ENCODE measurements around the gene SBK2. TPM values are rescaled to one million over a fixed set of nuclear protein-coding genes. Genes with fewer than 3 reads are reported as not detected.

The SBK2 gene
- total RNA-seq, 1 donor from 2014 or later = 0.17 TPM

DNA sequence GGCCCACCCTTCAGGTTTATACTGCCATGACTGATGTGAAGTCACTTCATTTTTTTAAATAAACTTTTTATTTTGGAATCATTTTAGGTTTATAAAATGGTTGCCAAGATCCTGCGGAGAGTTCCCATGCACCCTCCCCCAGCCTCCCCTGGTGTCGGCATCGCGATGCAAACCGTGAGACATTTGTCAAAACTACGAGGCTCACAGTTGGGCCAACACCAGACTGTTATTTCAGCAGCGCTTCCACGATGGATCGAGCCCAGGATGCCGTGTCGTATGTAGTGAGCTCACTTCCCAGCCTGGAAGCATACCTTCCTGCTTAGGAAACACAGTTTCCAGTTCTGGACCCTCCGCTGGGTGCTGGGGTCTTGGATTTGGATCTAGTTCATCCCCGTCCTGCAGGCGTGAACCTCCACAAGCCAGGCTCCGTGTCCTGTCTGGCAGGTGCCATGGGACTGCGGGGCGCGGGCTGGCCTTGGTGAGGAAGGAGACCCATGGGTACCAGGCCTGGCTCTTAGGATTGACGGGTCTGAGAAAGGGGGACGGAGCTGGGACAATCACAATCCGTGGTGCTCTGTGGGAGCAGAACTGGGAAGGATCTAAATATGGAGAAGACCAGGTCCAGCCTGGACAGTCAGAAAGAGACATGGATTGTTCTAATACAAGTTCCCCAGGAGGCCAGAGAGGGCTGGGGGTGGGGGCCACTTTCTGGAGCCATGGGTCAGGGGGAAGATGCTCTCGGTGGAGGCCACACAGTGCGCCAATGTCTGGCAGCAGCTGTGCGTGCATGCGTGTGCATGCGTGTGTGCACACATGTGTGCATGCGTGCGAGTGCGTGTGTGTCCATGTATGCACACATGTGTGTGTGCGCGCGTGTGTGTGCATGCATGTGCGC is 2.4 kb upstream of the SBK2 start:
- H3K4me3 ChIP-seq (ENCODE audit: low read depth, low read length) = no peak overlapping the region
- no peak for DNase-seq (ENCODE audit: low read depth)
- no peaks in the 10 kb centered on the region for H3K36me3 ChIP-seq (ENCODE audit: control insufficient read depth, insufficient read depth, low read length)
- TF ChIP-seq, protein P1, sequence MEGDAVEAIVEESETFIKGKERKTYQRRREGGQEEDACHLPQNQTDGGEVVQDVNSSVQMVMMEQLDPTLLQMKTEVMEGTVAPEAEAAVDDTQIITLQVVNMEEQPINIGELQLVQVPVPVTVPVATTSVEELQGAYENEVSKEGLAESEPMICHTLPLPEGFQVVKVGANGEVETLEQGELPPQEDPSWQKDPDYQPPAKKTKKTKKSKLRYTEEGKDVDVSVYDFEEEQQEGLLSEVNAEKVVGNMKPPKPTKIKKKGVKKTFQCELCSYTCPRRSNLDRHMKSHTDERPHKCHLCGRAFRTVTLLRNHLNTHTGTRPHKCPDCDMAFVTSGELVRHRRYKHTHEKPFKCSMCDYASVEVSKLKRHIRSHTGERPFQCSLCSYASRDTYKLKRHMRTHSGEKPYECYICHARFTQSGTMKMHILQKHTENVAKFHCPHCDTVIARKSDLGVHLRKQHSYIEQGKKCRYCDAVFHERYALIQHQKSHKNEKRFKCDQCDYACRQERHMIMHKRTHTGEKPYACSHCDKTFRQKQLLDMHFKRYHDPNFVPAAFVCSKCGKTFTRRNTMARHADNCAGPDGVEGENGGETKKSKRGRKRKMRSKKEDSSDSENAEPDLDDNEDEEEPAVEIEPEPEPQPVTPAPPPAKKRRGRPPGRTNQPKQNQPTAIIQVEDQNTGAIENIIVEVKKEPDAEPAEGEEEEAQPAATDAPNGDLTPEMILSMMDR (IDR thresholded peaks at IDR 0.05; ENCODE audit: insufficient read depth, low read length, poor library complexity, severe bottlenecking) = no peak
- peaks cover 3% of the 10 kb centered on the region for H3K27me3 ChIP-seq (ENCODE audit: control insufficient read depth, insufficient read depth, low read length)

DNA sequence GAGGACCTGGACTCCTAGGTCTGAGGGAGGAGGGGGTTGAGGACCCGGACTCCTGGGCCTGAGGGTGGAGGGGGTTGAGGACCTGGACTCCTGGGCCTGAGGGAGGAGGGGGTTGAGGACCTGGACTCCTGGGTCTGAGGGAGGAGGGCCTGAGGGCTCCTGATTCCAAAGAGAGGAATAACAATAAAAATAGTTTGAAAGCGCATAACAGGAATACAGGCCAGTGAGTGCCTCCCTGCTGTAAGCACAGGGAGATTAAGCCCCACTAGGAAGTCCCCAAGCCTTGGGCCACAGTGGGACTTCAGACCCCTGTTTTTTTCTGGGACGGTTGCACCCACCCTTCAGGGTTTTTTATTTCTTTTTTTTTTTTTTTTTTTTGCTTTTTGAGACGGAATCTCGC is 1.2 kb upstream of the SBK2 start:
- TF ChIP-seq, protein P1 (IDR thresholded peaks at IDR 0.05; ENCODE audit: insufficient read depth, low read length, poor library complexity, severe bottlenecking) = no peak
- Histone ChIP-seq H3K4me3 (ENCODE audit: low read depth, low read length) (no peak overlapping the region), H3K36me3 (ENCODE audit: control insufficient read depth, insufficient read depth, low read length) (no peaks in the 10 kb centered on the region), H3K27me3 (ENCODE audit: control insufficient read depth, insufficient read depth, low read length) (peaks cover 3% of the 10 kb centered on the region)
- DNase-seq (ENCODE audit: low read depth) = no peak

DNA sequence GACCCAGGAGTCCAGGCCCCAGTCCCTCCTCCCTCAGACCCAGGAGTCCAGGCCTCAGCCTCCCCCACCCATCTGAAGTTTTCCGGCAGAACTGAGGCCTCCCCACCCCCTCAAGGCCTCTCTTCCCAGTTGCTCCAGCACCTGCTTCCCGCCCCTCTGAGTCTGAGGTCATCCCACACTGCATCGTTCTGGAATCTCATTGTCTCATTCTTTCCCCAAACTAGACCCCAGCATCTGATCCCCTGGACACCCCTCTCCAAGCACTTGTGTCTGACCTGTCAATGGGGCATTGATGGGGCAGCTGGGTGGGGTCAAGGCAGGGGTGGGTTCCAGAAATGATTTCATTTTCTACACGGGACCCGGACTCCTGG is 793 bp upstream of the SBK2 start:
- no peak overlapping the region for H3K4me3 ChIP-seq (ENCODE audit: low read depth, low read length)
- DNase-seq (ENCODE audit: low read depth) = no peak
- TF ChIP-seq, protein P1 (IDR thresholded peaks at IDR 0.05; ENCODE audit: insufficient read depth, low read length, poor library complexity, severe bottlenecking) = no peak
- H3K36me3 ChIP-seq (ENCODE audit: control insufficient read depth, insufficient read depth, low read length) = no peaks in the 10 kb centered on the region
- H3K27me3 ChIP-seq (ENCODE audit: control insufficient read depth, insufficient read depth, low read length) = peaks cover 3% of the 10 kb centered on the region

DNA sequence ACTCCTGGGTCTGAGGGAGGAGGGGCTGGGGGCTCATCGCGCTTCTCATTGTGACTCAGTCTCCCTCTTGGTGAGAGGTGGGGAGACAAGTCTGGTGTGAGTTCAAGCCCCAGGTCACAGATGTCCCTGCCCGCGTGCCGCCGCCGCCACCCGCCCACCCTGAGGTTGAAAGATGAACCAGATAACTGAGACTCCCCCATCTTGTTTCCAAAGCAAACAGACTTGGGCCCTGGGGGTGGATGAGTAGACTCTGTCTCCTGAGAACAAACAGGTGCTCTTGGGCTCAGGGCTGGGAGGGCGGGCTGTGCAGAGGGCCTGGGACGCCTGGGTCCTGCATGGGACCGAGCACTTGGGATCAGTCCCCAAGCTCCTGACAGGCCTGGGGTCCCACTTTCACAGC is 567 bp downstream of the SBK2 start:
- Histone ChIP-seq H3K27me3 (ENCODE audit: control insufficient read depth, insufficient read depth, low read length) (peaks cover 3% of the 10 kb centered on the region), H3K36me3 (ENCODE audit: control insufficient read depth, insufficient read depth, low read length) (no peaks in the 10 kb centered on the region), H3K4me3 (ENCODE audit: low read depth, low read length) (no peak overlapping the region)
- DNase-seq (ENCODE audit: low read depth) = no peak
- TF ChIP-seq, protein P1 (IDR thresholded peaks at IDR 0.05; ENCODE audit: insufficient read depth, low read length, poor library complexity, severe bottlenecking) = no peak

DNA sequence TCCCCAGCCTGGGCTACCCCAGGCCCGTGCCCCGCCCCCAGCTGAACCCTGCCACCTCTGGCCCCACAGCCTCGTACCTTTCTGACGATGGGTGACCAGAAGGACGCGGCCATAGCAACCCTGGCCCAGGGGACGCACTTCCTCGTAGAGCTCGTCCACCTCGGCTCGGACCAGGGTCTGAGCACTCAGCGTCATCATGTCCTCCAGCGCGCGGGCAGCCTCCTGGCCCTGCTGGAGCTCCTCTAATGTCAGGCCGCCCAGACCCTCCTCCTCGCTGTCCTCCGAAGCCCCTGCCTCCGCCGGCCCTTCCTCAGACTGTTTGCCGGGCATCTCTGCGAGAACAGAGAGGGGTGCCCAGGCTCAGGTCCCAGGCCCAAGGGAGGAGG is 975 bp downstream of the SBK2 start:
- H3K4me3 ChIP-seq (ENCODE audit: low read depth, low read length) = no peak overlapping the region
- H3K36me3 ChIP-seq (ENCODE audit: control insufficient read depth, insufficient read depth, low read length) = no peaks in the 10 kb centered on the region
- H3K27me3 ChIP-seq (ENCODE audit: control insufficient read depth, insufficient read depth, low read length) = peaks cover 3% of the 10 kb centered on the region
- no peak for DNase-seq (ENCODE audit: low read depth)
- TF ChIP-seq, protein P1 (IDR thresholded peaks at IDR 0.05; ENCODE audit: insufficient read depth, low read length, poor library complexity, severe bottlenecking) = no peak

Data from kidney epithelial cell (primary cell).